Chondrocyte (in vitro differentiated cells): ENCODE measurements around the gene INPP5A. TPM values are rescaled to one million over a fixed set of nuclear protein-coding genes. Genes with fewer than 3 reads are reported as not detected.
A peak's percentile ranks its signal among the peaks of the same experiment; 100 is the strongest.

Experiments used
- DNase-seq: peaks from one replicate; pipeline ENCODE4 v3.0.0; 2021; ENCODE audit warnings: mixed read lengths, low spot score
- H3K27ac Mint-ChIP-seq: one replicate; pipeline ENCODE4 v1.8.0; 2021; ENCODE audit warnings: mild to moderate bottlenecking, moderate library complexity, mixed read lengths; ENCODE audit not compliant: unreplicated experiment
- H3K27me3 Mint-ChIP-seq: 2 replicates; pipeline ENCODE4 v1.8.0; 2021; ENCODE audit warnings: low read depth, mixed read lengths
- H3K36me3 Mint-ChIP-seq: 2 replicates; pipeline ENCODE4 v1.8.0; 2021; ENCODE audit warnings: low read depth, mixed read lengths
- H3K4me1 Mint-ChIP-seq: 2 replicates; pipeline ENCODE4 v1.8.0; 2021; ENCODE audit warnings: low read depth, mild to moderate bottlenecking, mixed read lengths
- H3K4me3 Mint-ChIP-seq: one replicate; pipeline ENCODE4 v1.8.0; 2021; ENCODE audit warnings: mild to moderate bottlenecking, moderate library complexity, mixed read lengths; ENCODE audit not compliant: unreplicated experiment
- H3K9me3 Mint-ChIP-seq: 2 replicates; pipeline ENCODE4 v1.8.0; 2021; ENCODE audit warnings: low read depth, mixed read lengths
- total RNA-seq: library from RNA; stranded (reverse); gene quantifications from 3 replicates; pipeline ENCODE4 v1.2.1, GENCODE V29; 2021
- TF ChIP-seq, protein P1 (sequence below): fragments of 200-600 bp; sonication (generic); IDR thresholded peaks from 2 replicates; pipeline ENCODE4 v1.5.0; 2021; ENCODE audit warnings: antibody characterized with exemption, mild to moderate bottlenecking, moderate library complexity

The INPP5A gene
- total RNA-seq, 1 donor from 2014 or later, result 40.6 TPM

DNA sequence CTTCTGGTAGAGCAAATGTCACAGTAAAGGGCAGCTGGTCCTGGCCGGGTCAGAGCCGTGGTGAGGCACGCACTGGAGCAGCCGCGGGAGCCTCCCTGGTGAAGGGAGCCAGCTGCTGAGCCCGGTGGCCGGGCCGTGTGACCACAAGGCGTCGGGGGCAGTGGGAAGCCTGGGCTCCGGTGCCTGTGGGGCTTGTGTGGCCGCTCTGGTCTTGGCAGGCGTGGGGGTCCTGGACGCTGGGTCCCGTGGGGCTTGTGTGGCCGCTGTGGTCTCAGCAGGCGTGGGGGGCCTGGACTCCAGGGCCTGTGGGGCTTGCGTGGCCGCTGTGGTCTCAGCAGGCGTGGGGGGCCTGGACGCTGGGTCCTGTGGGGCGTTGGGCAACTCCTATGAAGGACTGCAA is 191.2 kb downstream of the INPP5A start:
- TF ChIP-seq, protein P1, sequence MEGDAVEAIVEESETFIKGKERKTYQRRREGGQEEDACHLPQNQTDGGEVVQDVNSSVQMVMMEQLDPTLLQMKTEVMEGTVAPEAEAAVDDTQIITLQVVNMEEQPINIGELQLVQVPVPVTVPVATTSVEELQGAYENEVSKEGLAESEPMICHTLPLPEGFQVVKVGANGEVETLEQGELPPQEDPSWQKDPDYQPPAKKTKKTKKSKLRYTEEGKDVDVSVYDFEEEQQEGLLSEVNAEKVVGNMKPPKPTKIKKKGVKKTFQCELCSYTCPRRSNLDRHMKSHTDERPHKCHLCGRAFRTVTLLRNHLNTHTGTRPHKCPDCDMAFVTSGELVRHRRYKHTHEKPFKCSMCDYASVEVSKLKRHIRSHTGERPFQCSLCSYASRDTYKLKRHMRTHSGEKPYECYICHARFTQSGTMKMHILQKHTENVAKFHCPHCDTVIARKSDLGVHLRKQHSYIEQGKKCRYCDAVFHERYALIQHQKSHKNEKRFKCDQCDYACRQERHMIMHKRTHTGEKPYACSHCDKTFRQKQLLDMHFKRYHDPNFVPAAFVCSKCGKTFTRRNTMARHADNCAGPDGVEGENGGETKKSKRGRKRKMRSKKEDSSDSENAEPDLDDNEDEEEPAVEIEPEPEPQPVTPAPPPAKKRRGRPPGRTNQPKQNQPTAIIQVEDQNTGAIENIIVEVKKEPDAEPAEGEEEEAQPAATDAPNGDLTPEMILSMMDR, result no peak
- H3K27ac Mint-ChIP-seq, result no peak overlapping the region
- DNase-seq, result no peak
- peaks cover 12% of the 10 kb centered on the region for H3K36me3 Mint-ChIP-seq
- no peaks in the 10 kb centered on the region for H3K9me3 Mint-ChIP-seq
- no peaks in the 10 kb centered on the region for H3K4me1 Mint-ChIP-seq
- no peak overlapping the region for H3K4me3 Mint-ChIP-seq
- H3K27me3 Mint-ChIP-seq, result no peaks in the 10 kb centered on the region

DNA sequence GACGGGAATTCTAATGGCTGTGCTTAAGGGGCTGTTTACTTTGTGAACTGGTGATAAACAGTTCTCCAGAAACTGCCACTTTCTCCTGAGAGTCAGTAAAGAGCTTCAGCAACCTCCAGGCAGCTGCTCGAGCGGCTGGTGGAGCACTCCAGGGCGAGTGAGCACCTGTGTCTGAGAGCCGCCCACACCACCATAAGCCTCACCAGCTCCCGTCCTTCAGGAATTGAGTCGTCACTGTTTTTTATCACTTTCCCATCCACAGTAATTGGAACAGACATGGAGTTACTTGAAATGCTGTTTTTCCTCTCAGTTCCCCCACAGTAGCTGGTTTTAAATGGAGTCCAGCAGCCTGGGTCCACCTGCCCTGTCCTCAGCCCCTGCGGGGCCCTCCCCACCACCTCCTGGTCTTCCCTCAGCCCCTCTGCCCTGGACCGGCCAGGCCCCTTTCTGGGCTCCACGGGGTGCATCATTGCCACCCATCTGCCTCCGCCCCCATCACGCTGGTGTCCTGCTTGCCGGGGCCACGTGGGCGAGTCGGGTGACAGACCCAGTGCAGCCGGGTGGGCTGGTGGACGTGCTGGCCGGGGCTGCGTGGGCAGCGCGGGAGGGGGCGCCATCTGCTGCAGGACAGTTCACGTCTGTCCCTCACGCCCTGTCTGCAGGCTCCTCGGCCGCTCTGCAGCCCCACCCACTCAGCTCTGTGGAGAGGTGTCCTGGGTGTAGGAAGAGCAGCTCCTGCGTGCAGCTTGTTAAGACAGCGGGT is 192.4 kb downstream of the INPP5A start:
- H3K27me3 Mint-ChIP-seq, result no peaks in the 10 kb centered on the region
- no peaks in the 10 kb centered on the region for H3K9me3 Mint-ChIP-seq
- no peaks in the 10 kb centered on the region for H3K4me1 Mint-ChIP-seq
- peaks cover 10% of the 10 kb centered on the region for H3K36me3 Mint-ChIP-seq
- no peak overlapping the region for H3K4me3 Mint-ChIP-seq
- TF ChIP-seq, protein P1, result no peak
- no peak for DNase-seq
- H3K27ac Mint-ChIP-seq, result peak overlapping the region; percentile 49

DNA sequence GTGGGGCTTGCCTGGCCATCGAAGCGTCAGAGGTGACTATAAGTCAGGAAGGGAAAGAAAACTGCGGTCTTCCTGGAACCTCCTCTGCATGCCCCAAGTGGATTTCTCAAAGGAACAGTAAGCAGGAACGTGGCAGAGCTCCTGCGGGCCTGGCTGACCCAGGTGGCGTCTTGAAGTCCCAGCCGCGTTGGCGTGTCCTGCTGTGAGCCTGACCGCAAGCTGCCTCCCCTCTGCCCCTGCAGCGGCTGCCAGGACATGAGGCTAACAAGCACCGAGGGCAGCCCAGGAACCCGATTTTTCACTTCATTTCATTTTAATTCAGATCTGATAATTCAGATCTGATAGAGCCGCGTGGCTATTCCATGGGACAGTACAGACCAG is 193.0 kb downstream of the INPP5A start:
- no peak for DNase-seq
- H3K27ac Mint-ChIP-seq, result peak overlapping the region; percentile 49
- H3K9me3 Mint-ChIP-seq, result no peaks in the 10 kb centered on the region
- TF ChIP-seq, protein P1, result no peak
- H3K4me3 Mint-ChIP-seq, result no peak overlapping the region
- peaks cover 10% of the 10 kb centered on the region for H3K36me3 Mint-ChIP-seq
- no peaks in the 10 kb centered on the region for H3K27me3 Mint-ChIP-seq
- no peaks in the 10 kb centered on the region for H3K4me1 Mint-ChIP-seq

DNA sequence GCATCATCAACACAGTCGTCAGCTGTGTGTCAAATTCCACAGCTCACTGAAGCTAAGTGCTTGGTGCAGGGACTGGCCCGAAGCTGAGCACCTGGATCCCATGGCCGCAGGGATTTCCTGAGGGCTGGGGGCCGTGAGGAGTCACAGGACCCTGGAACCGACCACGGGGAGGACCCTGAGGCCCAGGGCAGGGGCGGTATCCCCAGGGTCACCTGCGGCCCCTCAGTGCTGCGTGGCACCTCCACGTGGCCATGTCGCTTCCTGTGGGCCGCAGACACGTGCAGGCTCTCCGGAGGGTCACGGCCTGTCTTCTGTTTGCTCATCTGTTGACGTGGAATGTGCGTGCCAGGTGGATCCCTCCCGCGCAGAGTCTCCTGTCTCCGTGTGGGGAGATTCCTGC is 194.9 kb downstream of the INPP5A start:
- DNase-seq, result no peak
- H3K27ac Mint-ChIP-seq, result no peak overlapping the region
- TF ChIP-seq, protein P1, result no peak
- H3K36me3 Mint-ChIP-seq, result peaks cover 4% of the 10 kb centered on the region
- H3K4me3 Mint-ChIP-seq, result no peak overlapping the region
- no peaks in the 10 kb centered on the region for H3K27me3 Mint-ChIP-seq
- H3K9me3 Mint-ChIP-seq, result no peaks in the 10 kb centered on the region
- no peaks in the 10 kb centered on the region for H3K4me1 Mint-ChIP-seq

DNA sequence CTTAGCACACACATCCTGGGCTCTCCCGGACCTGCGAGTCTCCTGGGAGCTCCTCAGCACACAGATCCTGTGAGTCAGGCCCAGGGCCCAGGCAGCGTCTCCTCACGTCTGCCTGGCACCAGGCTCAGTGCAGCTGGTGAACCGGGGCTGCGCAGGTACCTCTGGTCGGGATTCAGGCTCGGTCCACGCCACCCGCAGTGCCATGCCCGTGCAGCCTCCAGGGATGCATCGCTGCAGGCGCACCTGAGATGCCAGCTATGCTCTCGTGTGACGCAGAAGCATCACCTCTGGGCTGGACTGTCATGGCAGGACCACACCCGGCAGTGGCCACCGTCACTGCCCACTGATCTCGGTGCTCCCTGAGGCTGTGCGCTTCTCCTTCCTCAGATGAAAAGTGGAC is 196.3 kb downstream of the INPP5A start:
- H3K27ac Mint-ChIP-seq, result no peak overlapping the region
- no peaks in the 10 kb centered on the region for H3K4me1 Mint-ChIP-seq
- TF ChIP-seq, protein P1, result no peak
- no peaks in the 10 kb centered on the region for H3K27me3 Mint-ChIP-seq
- no peak for DNase-seq
- no peak overlapping the region for H3K4me3 Mint-ChIP-seq
- H3K36me3 Mint-ChIP-seq, result peaks cover 1% of the 10 kb centered on the region
- H3K9me3 Mint-ChIP-seq, result no peaks in the 10 kb centered on the region
